Ecto neural progenitor cell (in vitro differentiated cells): ENCODE results near the gene RASSF3.
"Not testable (repeated sequence)": the region's sequence is repeated elsewhere in the genome, so short reads cannot be mapped to it uniquely, and the experiment has no call there.

Experiments
- DNase-seq: peaks from one replicate; pipeline ENCODE4 v3.0.0-alpha.2; 2018; ENCODE audit warnings: low spot score

RASSF3 gene, protein sequence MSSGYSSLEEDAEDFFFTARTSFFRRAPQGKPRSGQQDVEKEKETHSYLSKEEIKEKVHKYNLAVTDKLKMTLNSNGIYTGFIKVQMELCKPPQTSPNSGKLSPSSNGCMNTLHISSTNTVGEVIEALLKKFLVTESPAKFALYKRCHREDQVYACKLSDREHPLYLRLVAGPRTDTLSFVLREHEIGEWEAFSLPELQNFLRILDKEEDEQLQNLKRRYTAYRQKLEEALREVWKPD

GRCh38 chr12:64610079-64610659, at the start of gene RASSF3:
Gene RASSF3 (plus strand): TSS chr12:64610495. CDS start chr12:64610633, 138 bp downstream.
- DNase-seq = peak; percentile 93

DNA sequence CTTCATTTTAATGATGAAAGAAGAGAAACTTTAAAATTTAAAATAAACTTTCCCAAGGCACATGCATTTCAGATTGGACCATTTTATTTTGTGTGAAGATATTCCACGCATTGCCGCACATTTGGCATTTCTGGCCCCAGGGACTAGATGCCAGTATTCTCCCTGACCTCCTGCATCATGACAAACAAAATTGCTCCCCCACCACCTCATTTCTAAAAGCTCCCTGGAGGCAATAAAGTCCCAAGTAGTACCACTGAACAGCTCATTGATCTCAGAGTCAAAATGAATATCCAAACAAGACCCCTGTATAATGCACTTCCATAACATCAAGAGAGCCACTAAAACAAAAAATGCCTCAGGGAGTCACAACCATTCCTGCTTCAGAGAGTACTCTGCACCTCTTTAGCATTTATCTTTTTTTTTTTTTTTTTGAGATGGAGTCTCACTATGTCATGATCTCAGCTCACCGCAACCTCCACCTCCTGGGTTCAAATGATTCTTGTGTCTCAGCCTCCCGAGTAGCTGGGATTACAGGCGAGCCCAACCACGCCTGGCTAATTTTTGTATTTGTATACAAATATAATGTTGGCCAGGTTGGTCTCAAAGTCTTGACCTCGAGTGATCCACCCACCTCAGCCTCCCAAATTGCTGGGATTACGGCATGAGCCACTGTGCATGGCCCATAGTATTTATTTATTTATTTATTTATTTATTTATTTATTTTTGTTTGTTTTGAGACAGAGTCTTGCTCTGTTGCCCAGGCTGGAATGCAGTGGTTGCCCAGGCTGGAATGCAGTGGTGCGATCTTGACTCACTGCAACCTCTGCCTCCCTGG, 48.8 kb upstream of the RASSF3 start:
- DNase-seq = no peak

DNA sequence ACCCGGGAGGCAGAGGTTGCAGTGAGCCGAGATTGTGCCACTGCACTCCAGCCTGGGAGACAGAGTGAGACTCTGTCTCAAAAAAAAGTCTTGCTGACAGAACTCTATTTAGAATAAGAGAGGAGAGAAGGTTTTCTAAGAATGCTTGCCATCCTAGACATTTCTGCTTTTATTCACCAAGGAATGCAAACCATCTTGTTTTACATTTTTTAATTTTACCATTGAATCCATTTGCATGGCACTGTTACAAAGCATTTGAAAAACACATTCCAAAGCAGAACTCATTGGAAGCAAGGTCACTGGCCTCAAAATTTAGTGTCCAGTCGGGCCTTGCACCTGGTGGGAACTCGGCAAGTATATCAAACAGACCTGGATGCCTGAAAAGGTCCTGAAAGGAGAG, 44.2 kb upstream of the RASSF3 start:
- no peak for DNase-seq

DNA sequence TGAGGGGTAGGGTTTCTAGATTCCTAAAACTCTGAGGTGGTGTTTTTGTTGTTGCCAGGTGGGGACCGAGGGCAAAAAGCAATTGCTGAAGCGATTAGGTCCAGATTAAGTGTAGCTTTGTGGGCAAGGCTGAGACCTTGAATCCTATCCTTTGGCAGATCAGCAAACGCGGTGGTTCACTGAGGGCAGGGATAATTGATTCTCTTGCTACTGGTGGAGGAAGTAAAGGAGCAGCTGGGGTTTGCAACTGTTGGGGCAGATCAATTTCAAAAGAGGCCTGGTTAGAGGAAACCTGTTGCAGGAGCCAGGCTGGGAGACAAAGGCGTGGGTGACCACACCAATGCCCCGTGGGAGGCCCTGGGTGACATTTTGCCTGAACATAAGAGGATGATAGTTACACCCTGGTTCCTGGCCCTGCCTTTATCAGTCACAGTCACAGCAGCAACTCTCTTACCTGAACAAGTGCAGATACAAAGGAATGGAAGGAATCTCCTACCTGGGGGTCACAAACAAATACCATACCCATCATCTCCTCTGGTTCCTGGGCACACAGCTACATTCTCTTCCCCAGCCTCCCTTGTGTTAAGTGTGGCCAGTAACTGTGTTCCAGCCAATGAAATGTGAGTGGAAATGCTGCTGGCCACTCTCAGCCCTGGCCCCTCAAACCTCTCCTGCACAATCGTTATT, 43.3 kb upstream of the RASSF3 start:
- DNase-seq = no peak

DNA sequence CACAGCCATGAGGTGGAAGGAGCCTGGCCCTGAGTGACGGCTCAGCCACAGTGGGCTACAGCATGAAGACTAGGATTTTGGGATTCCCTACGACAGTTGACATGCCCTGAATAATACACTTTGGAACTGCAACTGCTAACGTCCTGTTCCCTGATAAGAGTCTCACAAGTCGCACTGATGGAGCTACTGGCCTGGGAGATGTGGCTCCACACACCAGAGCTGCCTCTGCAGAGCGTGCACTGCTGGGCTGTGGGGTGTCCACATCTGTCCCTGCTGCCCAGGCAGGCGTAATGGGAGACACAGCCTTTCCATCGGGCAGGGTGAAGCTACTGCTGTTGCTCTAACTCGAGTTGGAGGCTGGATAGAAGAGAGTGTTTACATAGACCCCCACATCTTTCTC, 42.7 kb upstream of the RASSF3 start:
- no peak for DNase-seq

DNA sequence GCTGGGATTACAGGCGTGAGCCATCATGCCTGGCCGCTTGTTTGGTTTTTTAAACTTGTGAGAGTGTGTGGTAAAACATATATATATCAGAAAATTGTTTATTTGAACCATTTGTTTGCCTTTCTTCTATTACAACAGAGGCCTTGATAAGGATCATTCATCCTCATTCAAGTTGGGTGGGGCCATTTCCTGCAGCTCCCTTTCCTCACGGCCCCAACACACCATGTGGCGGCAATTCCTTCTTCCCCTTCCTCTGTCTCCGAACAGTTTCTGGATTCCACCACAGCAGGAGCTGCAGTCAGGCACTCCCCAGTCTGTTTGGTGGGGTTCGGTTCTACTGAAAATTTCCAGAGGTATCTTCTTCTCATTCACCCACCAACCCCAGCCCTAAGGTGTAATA, 42.0 kb upstream of the RASSF3 start:
- DNase-seq = no peak

DNA sequence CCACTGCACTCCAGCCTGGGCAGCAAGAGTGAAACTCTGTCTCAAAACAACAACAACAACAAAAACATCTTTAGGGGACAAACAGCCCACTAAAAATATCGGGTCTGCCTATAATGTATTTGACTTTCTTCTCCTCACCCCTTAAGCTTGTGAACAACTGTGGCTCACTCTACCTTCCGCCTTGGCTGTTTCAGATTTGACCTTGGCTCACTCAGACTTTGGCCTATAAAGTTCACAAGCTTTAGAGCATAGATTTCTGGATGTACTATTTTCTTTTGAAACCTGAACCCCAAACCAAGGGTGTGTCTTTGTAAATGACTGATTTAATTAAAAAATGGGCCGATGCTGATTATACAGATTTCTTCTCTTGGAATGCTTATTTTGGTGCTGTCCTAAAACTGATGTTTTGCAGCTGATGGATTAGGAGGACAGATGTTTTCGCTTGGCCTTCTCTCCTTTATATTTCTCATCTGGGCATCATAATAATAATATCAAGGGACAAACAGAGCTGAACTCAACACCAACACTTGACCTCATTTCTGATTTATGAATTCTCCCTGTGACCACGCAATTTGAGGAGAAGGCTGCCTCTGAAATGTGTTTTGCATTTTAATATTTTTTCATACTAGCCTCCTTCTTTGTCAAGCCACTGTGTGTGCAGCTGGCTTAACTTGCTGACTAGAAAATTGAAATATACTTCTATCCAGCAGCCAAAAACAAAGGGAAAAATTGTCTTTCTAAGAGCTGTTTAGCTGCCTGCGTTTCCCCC, 40.2 kb upstream of the RASSF3 start:
- no peak for DNase-seq

DNA sequence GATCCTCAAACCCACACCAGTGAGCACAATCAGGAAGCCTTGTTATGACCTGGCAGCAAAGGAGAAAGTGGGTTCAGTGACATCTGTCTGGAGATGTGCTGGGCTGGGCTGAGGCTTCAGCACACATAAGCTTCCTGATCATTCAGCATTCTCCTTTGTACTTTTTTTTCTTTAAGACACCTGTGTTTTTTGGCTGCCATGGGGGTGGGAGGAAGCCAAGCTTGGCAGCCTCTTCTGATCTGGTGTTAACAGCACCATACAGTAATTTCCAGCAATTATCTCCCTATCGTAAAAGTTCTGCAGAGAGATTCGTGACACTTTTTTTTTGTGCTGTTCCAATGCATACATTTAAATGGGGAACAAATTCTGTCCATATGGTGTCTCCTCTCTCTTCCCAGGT, 38.9 kb upstream of the RASSF3 start:
- DNase-seq = no peak

DNA sequence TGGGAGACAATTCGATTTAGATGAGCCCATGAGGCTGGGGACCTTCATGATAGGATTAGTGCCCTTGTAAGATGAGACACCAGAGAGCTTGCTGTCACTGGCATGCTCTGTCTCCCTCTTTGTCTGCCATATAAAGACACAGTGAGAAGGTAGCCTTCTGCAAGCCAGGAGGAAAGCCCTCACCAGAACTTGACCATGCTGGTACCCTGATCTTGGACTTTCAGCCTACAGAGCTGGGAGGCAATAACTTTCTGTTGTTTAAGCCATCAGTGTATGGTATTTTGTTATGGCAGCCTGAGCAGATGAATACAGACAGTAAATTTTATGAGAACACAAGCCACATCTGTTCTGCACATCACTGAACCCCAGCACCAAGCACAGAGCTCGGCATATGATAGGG, 38.1 kb upstream of the RASSF3 start:
- DNase-seq = no peak

DNA sequence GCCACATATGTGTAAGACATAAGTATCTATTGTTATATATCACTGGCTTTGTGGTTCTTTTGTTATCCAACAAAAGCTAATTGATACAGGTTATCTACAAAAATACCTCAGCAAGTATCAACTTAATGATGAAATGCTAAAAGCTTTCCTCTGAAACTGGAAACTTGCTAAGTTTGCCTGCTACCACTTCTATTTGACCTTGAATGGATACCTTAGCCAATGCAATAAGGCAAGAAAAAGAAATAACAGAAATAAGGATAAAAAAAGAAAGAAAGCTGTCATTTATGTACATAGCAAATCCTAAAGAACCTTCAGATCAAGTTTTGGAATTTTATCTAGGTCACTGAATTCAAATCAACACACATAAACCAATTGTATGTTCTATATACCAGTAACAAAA, 35.5 kb upstream of the RASSF3 start:
- no peak for DNase-seq

- no peak for DNase-seq
Observed at GRCh38 chr12:64577046-64577445, 33.2 kb upstream of the RASSF3 start.

- no peak for DNase-seq
Observed at GRCh38 chr12:64578566-64578965, 31.7 kb upstream of the RASSF3 start.

GRCh38 chr12:64580681-64581080, 29.6 kb upstream of the RASSF3 start:
- no peak for DNase-seq

DNA sequence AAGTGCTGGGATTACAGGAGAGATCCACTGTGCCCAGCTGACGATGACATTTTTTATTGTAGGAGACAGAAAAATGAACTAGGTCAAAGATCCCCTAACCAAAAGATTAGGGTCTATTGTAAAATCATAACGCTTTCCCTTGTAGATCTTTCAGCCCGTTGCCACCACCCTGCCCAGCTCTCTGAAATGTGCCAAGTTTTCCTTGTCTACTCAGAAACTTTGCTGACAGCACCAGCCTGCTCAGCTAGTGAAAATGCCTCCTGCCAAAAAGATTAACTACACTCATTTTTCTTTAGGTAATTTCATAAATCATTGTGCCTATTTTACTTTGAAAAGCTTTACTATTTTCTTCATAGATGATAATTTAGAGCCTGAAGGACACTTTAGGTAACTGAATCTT, 28.2 kb upstream of the RASSF3 start:
- no peak for DNase-seq

DNA sequence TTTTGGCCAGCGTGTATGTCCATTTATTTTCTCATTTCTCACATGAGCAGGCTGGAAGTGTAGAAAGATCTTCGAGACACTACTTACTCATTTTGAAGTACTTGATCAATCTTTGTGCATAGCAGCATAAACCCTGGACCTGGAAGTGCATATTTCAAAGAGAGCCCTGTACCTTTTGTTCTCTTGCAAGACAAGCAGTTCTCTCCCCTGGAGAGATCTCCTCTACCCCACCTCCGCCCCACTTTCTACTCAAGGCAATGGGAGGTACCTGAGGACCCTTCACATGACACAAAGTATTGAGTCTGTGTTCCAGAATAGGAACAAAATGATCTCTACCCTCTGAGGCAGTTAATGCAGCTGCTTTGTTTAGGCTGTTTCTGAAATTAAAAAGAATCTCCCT, 27.4 kb upstream of the RASSF3 start:
- no peak for DNase-seq

GRCh38 chr12:64583395-64583770, 26.9 kb upstream of the RASSF3 start:
- DNase-seq = not testable (repeated sequence)

DNA sequence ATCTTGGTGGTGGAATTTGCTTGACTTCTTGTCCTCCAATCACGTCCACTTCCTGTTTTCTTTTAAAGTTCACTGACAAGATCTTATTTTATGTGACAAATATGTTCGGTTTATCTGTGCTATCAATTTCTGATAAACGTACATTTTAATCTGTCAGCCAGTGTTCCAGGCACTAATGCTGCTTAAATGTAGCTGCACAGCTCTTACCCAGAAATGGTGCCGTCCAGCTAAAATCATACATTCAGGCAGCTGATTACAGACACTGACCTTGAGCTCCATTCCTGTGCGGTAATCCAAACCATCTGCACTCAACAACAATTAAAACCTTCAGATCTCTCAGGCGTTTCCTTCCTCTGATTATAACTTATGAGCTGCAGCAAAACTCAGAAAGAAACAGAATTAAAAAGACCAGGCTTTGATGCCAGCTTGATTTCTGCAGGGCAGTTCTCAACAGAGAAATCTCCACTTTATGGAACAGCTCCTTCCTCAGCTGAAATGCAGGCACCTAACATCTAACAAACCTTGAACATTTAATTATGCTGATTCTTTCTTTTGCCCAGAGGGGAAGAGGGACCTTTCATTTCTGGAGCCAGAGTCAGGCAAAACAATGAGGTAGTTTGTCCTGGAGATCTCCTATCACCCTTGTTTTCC, 26.4 kb upstream of the RASSF3 start:
- no peak for DNase-seq

- no peak for DNase-seq
Observed at GRCh38 chr12:64585104-64585503, 25.2 kb upstream of the RASSF3 start.

- DNase-seq = no peak
Observed at GRCh38 chr12:64587447-64587846, 22.8 kb upstream of the RASSF3 start.

GRCh38 chr12:64590183-64590582, 20.1 kb upstream of the RASSF3 start:
- DNase-seq = no peak
